Measurements from ENCODE around the gene SLC12A2.

Gene SLC12A2

GRCh38 chr5:128169401-128170017, 85.9 kb downstream of the SLC12A2 start:
- DNase-seq (ENCODE audit: low read depth in 2 of 2) = no peak

GRCh38 chr5:128172102-128172501, 88.5 kb downstream of the SLC12A2 start:
- DNase-seq (ENCODE audit: low read depth in 2 of 2) = no peak

GRCh38 chr5:128174951-128175350, 91.4 kb downstream of the SLC12A2 start:
- DNase-seq (ENCODE audit: low read depth in 2 of 2) = peak in 1 of 2 experiments; percentile 18

GRCh38 chr5:128192368-128192767, 108.8 kb downstream of the SLC12A2 start:
- DNase-seq (ENCODE audit: low read depth in 2 of 2) = no peak

GRCh38 chr5:128193665-128194390, 110.3 kb downstream of the SLC12A2 start:
- no peak for DNase-seq (ENCODE audit: low read depth in 2 of 2)

- DNase-seq (ENCODE audit: low read depth in 2 of 2) = no peak
These were observed 111.8 kb downstream of the SLC12A2 start for GRCh38 chr5:128195316-128195715.

- DNase-seq (ENCODE audit: low read depth in 2 of 2) = no peak
These were observed 112.5 kb downstream of the SLC12A2 start for GRCh38 chr5:128196080-128196479.

GRCh38 chr5:128196791-128197190, 113.2 kb downstream of the SLC12A2 start:
- no peak for DNase-seq (ENCODE audit: low read depth in 2 of 2)

GRCh38 chr5:128197896-128198522, 114.4 kb downstream of the SLC12A2 start:
- no peak for DNase-seq (ENCODE audit: low read depth in 2 of 2)

- no peak for DNase-seq (ENCODE audit: low read depth in 2 of 2)
These were observed 115.5 kb downstream of the SLC12A2 start for GRCh38 chr5:128199104-128199503.

- no peak for DNase-seq (ENCODE audit: low read depth in 2 of 2)
These were observed 116.0 kb downstream of the SLC12A2 start for GRCh38 chr5:128199611-128200010.

GRCh38 chr5:128201065-128201926, 117.7 kb downstream of the SLC12A2 start:
- DNase-seq (ENCODE audit: low read depth in 2 of 2) = peak; percentile 28 to 31

- no peak for DNase-seq (ENCODE audit: low read depth in 2 of 2)
These were observed 118.8 kb downstream of the SLC12A2 start for GRCh38 chr5:128202320-128202719.

- DNase-seq (ENCODE audit: low read depth in 2 of 2) = no peak
These were observed 124.9 kb downstream of the SLC12A2 start for GRCh38 chr5:128208436-128208835.

- no peak for DNase-seq (ENCODE audit: low read depth in 2 of 2)
These were observed 128.7 kb downstream of the SLC12A2 start for GRCh38 chr5:128212191-128212806.

- peak in 1 of 2 experiments; percentile 40 for DNase-seq (ENCODE audit: low read depth in 2 of 2)
These were observed 129.8 kb downstream of the SLC12A2 start for GRCh38 chr5:128213340-128213739.

GRCh38 chr5:128213833-128214232, 130.3 kb downstream of the SLC12A2 start:
- DNase-seq (ENCODE audit: low read depth in 2 of 2) = no peak

- DNase-seq (ENCODE audit: low read depth in 2 of 2) = no peak
These were observed 132.7 kb downstream of the SLC12A2 start for GRCh38 chr5:128216285-128216684.

- DNase-seq (ENCODE audit: low read depth in 2 of 2) = peak in 1 of 2 experiments; percentile 35
These were observed 133.4 kb downstream of the SLC12A2 start for GRCh38 chr5:128216860-128217531.

- DNase-seq (ENCODE audit: low read depth in 2 of 2) = no peak
These were observed 137.3 kb downstream of the SLC12A2 start for GRCh38 chr5:128220841-128221240.

GRCh38 chr5:128224336-128224735, 140.8 kb downstream of the SLC12A2 start:
- no peak for DNase-seq (ENCODE audit: low read depth in 2 of 2)
